NB4 (cell line): ENCODE data around the gene IL13.

Experiments used
- POLR2A ChIP-seq: IDR thresholded peaks from 2 replicates; pipeline ENCODE4 v1.6.1; 2011; ENCODE audit warnings: mild to moderate bottlenecking; ENCODE audit not compliant: insufficient read length; ENCODE audit errors: extremely low read depth
- TF ChIP-seq, protein P1 (sequence below): IDR thresholded peaks from one replicate; pipeline ENCODE4 v1.5.1; 2012; ENCODE audit warnings: low read depth, low read length
- TF ChIP-seq, protein P2 (sequence below): IDR thresholded peaks from 2 replicates; pipeline ENCODE4 v1.6.1; 2011; ENCODE audit warnings: low read depth, low read length

DNA sequence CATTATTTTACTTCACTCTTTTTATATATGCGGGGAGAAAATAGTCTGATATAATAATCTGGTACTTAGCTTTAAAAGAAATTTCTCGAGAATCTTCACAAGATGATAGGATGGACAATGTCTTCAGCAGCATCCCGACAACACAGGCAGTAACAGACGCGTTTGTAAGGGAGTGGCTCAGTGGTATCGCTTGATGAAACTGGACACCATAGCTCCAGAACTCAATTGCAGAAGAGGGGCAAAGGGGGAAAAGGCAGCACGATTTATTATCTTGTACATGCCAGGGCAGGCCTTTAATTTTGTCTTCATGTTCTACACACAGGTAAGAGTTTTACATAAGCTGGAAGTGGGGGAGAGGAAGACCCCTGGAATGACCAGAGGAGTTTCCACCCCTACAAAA lies 31.5 kb downstream of the IL13 start:
- TF ChIP-seq, protein P1, sequence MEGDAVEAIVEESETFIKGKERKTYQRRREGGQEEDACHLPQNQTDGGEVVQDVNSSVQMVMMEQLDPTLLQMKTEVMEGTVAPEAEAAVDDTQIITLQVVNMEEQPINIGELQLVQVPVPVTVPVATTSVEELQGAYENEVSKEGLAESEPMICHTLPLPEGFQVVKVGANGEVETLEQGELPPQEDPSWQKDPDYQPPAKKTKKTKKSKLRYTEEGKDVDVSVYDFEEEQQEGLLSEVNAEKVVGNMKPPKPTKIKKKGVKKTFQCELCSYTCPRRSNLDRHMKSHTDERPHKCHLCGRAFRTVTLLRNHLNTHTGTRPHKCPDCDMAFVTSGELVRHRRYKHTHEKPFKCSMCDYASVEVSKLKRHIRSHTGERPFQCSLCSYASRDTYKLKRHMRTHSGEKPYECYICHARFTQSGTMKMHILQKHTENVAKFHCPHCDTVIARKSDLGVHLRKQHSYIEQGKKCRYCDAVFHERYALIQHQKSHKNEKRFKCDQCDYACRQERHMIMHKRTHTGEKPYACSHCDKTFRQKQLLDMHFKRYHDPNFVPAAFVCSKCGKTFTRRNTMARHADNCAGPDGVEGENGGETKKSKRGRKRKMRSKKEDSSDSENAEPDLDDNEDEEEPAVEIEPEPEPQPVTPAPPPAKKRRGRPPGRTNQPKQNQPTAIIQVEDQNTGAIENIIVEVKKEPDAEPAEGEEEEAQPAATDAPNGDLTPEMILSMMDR = no peak
- no peak for TF ChIP-seq POLR2A
- TF ChIP-seq, protein P2, sequence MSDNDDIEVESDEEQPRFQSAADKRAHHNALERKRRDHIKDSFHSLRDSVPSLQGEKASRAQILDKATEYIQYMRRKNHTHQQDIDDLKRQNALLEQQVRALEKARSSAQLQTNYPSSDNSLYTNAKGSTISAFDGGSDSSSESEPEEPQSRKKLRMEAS = no peak
